HepG2 (cell line): ENCODE measurements around the gene PTH2. TPM values are rescaled to one million over a fixed set of nuclear protein-coding genes. Genes with fewer than 3 reads are reported as not detected.

Experiments used
- ATAC-seq: fragments of 200-7000 bp; cut with Tn5 transposase; 3 replicates; pipeline ENCODE4 v1.9.1; 2020; ENCODE audit warnings: mild to moderate bottlenecking, moderate library complexity
- BruUV-seq: library from RNA; stranded (reverse); fragments of 400-500 nt; replicated peaks from 2 replicates; lab custom pipeline; 2021; lab: Mats Ljungman, UMichigan
- CTCF ChIA-PET: fragments of 300-600 bp; formaldehyde crosslinking; extraction: SDS; loops from one replicate; lab custom pipeline; 2021; ENCODE audit warnings: low total read pairs, inconsistent platforms, low intra/inter-chr PET ratio; lab: Yijun Ruan, JAX
- POLR2A ChIA-PET: fragments of 350-600 bp; sonication (Branson Sonifier 250); formaldehyde crosslinking; loops from one replicate; lab custom pipeline; 2020; ENCODE audit warnings: antibody characterized with exemption, inconsistent platforms; lab: Yijun Ruan, JAX
- DNase-seq: peaks from one replicate; pipeline ENCODE4 v3.0.0-alpha.2; 2015; ENCODE audit warnings: low spot score
- FAIRE-seq: peaks from 3 replicates; lab custom pipeline; 2011; peaks lifted over from hg19 to GRCh38; lab: Jason Lieb, UNC
- H2AFZ ChIP-seq: one replicate; pipeline ENCODE4 v1.6.1; 2011; ENCODE audit warnings: low read length, inconsistent platforms
- H3K27ac ChIP-seq: fragments of 300-600 bp; 3 replicates; pipeline ENCODE4 v1.8.0; 2011; ENCODE audit warnings: mixed run types, mild to moderate bottlenecking, mixed read lengths, low read length, inconsistent platforms; ENCODE audit not compliant: insufficient read depth; ENCODE audit errors: extremely low read length
- H3K27me3 ChIP-seq, 2 experiments: fragments of 200-600 bp in 1 of 2; 2 replicates in 1 of 2; 3 replicates in 1 of 2; pipeline versions ENCODE4 v1.6.0 to v1.8.0; 2011; ENCODE audit warnings: low read length in 2 of 2, mild to moderate bottlenecking in 2 of 2, moderate library complexity in 2 of 2, inconsistent platforms in 1 of 2; ENCODE audit not compliant: insufficient read depth in 2 of 2, control insufficient read depth in 1 of 2
- H3K36me3 ChIP-seq, 2 experiments: fragments of 200-600 bp in 1 of 2; replicated peaks in 1 of 2; 2 replicates in 1 of 2; 3 replicates in 1 of 2; pipeline versions ENCODE4 v1.5.1 to v1.8.0; 2011; ENCODE audit warnings: low read length in 2 of 2, inconsistent platforms in 1 of 2; ENCODE audit not compliant: insufficient read depth in 2 of 2, control insufficient read depth in 1 of 2
- H3K4me1 ChIP-seq: 2 replicates; pipeline ENCODE4 v1.5.1; 2012; ENCODE audit warnings: low read length, inconsistent platforms; ENCODE audit not compliant: insufficient read depth
- H3K4me2 ChIP-seq: 2 replicates; pipeline ENCODE4 v1.6.0; 2011; ENCODE audit warnings: low read depth, low read length, inconsistent platforms
- H3K4me3 ChIP-seq, 3 experiments: fragments of 200-600 bp in 1 of 3; sonication (generic), shearing (Covaris generic) in 1 of 3; replicated peaks in 1 of 3; 2 replicates each; pipeline ENCODE4 v1.5.1; 2011 to 2016; ENCODE audit warnings: low read length in 3 of 3, inconsistent platforms in 2 of 3, low read depth in 2 of 3, mild to moderate bottlenecking in 2 of 3, control low read depth in 1 of 3, mixed read lengths in 1 of 3; ENCODE audit not compliant: insufficient read depth in 1 of 3
- H3K79me2 ChIP-seq: one replicate; pipeline ENCODE4 v1.6.1; 2011; ENCODE audit warnings: low read length, inconsistent platforms; ENCODE audit not compliant: insufficient read depth
- H3K9ac ChIP-seq: 2 replicates; pipeline ENCODE4 v1.6.0; 2011; ENCODE audit warnings: mild to moderate bottlenecking, low read depth, low read length, inconsistent platforms; ENCODE audit not compliant: insufficient read depth
- H3K9me3 ChIP-seq: 2 replicates; pipeline ENCODE4 v1.5.1; 2012; ENCODE audit warnings: mild to moderate bottlenecking, low read length
- H4K20me1 ChIP-seq: 2 replicates; pipeline ENCODE4 v1.6.0; 2011; ENCODE audit warnings: inconsistent platforms, mild to moderate bottlenecking, low read length, moderate library complexity; ENCODE audit not compliant: insufficient read depth
- AGO2 ChIP-seq: fragments of 200-400 bp; formaldehyde crosslinking; optimal IDR thresholded peaks from 2 replicates; pipeline ENCODE3; 2017; ENCODE audit warnings: mild to moderate bottlenecking, low read depth, low read length, moderate library complexity
- ARID5B ChIP-seq: IDR thresholded peaks from 2 replicates; pipeline ENCODE4 v1.4.0; 2020; ENCODE audit warnings: mild to moderate bottlenecking, missing genetic modification reagents
- HMG20A ChIP-seq: IDR thresholded peaks from 2 replicates; pipeline ENCODE4 v1.6.1; 2016; ENCODE audit warnings: borderline replicate concordance
- HNF4G ChIP-seq, 2 experiments: sonication (generic) in 1 of 2; formaldehyde crosslinking in 1 of 2; IDR thresholded peaks; 2 replicates each; pipeline versions ENCODE4 v1.4.0 to v1.6.1; 2011 to 2020; ENCODE audit warnings: borderline replicate concordance in 2 of 2, low read depth in 2 of 2, mild to moderate bottlenecking in 2 of 2, low read length in 1 of 2, missing genetic modification reagents in 1 of 2, moderate library complexity in 1 of 2
- MED1 ChIP-seq: sonication (generic); formaldehyde crosslinking; IDR thresholded peaks from 2 replicates; pipeline ENCODE4 v1.4.0; 2020; ENCODE audit warnings: missing genetic modification reagents
- MYC ChIP-seq: sonication (generic); formaldehyde crosslinking; IDR thresholded peaks from 2 replicates; pipeline ENCODE4 v1.9.0; 2021; ENCODE audit warnings: missing genetic modification reagents, borderline replicate concordance
- POLR2AphosphoS5 ChIP-seq: IDR thresholded peaks from 2 replicates; pipeline ENCODE4 v1.6.1; 2012; ENCODE audit warnings: low read depth, low read length
- SAP130 ChIP-seq: IDR thresholded peaks from 2 replicates; pipeline ENCODE4 v1.6.1; 2016; ENCODE audit warnings: low read depth
- ZEB1 ChIP-seq: IDR thresholded peaks from 2 replicates; pipeline ENCODE4 v1.6.1; 2012; ENCODE audit warnings: mild to moderate bottlenecking, low read depth, inconsistent platforms; ENCODE audit not compliant: insufficient replicate concordance
- ZNF30 ChIP-seq: sonication (generic); formaldehyde crosslinking; IDR thresholded peaks from 2 replicates; pipeline ENCODE4 v1.5.0; 2020; ENCODE audit warnings: mild to moderate bottlenecking, missing genetic modification reagents
- ZNF543 ChIP-seq: sonication (generic); formaldehyde crosslinking; IDR thresholded peaks from 2 replicates; pipeline ENCODE4 v1.4.0; 2020; ENCODE audit warnings: mild to moderate bottlenecking, missing genetic modification reagents
- ZNF703 ChIP-seq: sonication (generic); formaldehyde crosslinking; IDR thresholded peaks from 2 replicates; pipeline ENCODE4 v1.5.1; 2020; ENCODE audit warnings: missing genetic modification reagents, mild to moderate bottlenecking, moderate library complexity, borderline replicate concordance
- ZZZ3 ChIP-seq: sonication (generic); formaldehyde crosslinking; IDR thresholded peaks from 2 replicates; pipeline ENCODE4 v1.4.0; 2020; ENCODE audit warnings: missing genetic modification reagents, mild to moderate bottlenecking, borderline replicate concordance
- WGBS: methylation state at CpG from one replicate; pipeline ENCODE4 v1.1.6; 2017; ENCODE audit warnings: low lambda C conversion rate; 5-methylcytosine and 5-hydroxymethylcytosine counted together
- in situ Hi-C: cut with HindIII; loops from 2 replicates; pipeline ENCODE4 v1.10.0; 2017; ENCODE audit warnings: low pct_unique_long_range_greater_than_20kb; ENCODE audit not compliant: extremely low pct_ligation_motif_present
- intact Hi-C: fragments of 100-400 bp; cut with micrococcal nuclease; formaldehyde crosslinking; loops from one replicate; pipeline ENCODE4 v1.10.0; 2022; ENCODE audit not compliant: unreplicated experiment
- polyA plus RNA-seq, 8 experiments: library from polyadenylated mRNA; depleted of rRNA in 3 of 8; stranded (reverse) in 7 of 8; unstranded in 1 of 8; fragments of >200 nt; fragmentation: Illumina TruSeq in 4 of 8; extraction: Trizol in 4 of 8; gene quantifications; 2 replicates each; pipeline versions ENCODE4 v1.2.1 to v1.2.3, GENCODE V29; 2011 to 2016; ENCODE audit warnings: low read depth in 4 of 8, missing spikeins in 1 of 8, mixed read lengths in 1 of 8; ENCODE audit not compliant: insufficient read depth in 1 of 8
- total RNA-seq, 5 experiments: library from RNA; depleted of rRNA; stranded (reverse); fragments of >200 nt; fragmentation: Illumina TruSeq; extraction: Trizol; gene quantifications; 2 replicates each; pipeline ENCODE4 v1.2.3, GENCODE V29; 2016; ENCODE audit warnings: low read depth in 1 of 5
- TF ChIP-seq, protein P1 (sequence below): IDR thresholded peaks from 2 replicates; pipeline ENCODE4 v1.6.1; 2016; ENCODE audit warnings: missing genetic modification reagents, missing compliant biosample characterization
- TF ChIP-seq, protein P2 (sequence below): sonication (generic); formaldehyde crosslinking; IDR thresholded peaks from 2 replicates; pipeline ENCODE4 v1.4.0; 2020; ENCODE audit warnings: missing genetic modification reagents, borderline replicate concordance

Gene PTH2
- total and polyA plus RNA-seq, 2 of the 13 experiments (the other 11 are each of a cell fraction or from before 2014, with no cell fraction given): not detected

- FAIRE-seq (no peak), ATAC-seq (no peak), DNase-seq (no peak)
- in situ Hi-C loops (no loop called here), intact Hi-C loops (no loop called here)
- ChIA-PET CTCF (no interaction called here), POLR2A (no interaction called here)
- no peak overlapping the region for H3K4me3 ChIP-seq
- no peaks in the 10 kb centered on the region; a peak in 1 of 5 replicates for H3K27me3 ChIP-seq
- no peaks in the 10 kb centered on the region for H3K79me2 ChIP-seq
- no peak overlapping the region for H3K9ac ChIP-seq
- no peak overlapping the region for H2AFZ ChIP-seq
- 96% methylated on average over 11 of the region's 25 CpGs for WGBS
- no peaks in the 10 kb centered on the region for H3K9me3 ChIP-seq
- H3K36me3 ChIP-seq: peaks cover 1 to 6% of the 10 kb centered on the region in 2 experiments; a peak in 2 of 5 replicates
- no peak overlapping the region for H3K4me2 ChIP-seq
- no peak overlapping the region for H3K27ac ChIP-seq
- BruUV-seq: no TSS peak
- peaks cover 13% of the 10 kb centered on the region for H3K4me1 ChIP-seq
- no peaks in the 10 kb centered on the region for H4K20me1 ChIP-seq
- TF ChIP-seq ZEB1 (no peak), MED1 (CRISPR knock-in tag) (no peak), ZZZ3 (CRISPR knock-in tag) (no peak), ZNF703 (CRISPR knock-in tag) (no peak), HNF4G (IDR thresholded peaks at IDR 0.05; ENCODE audit: borderline replicate concordance, low read depth, low read length) (no peak), HNF4G (CRISPR knock-in tag; IDR thresholded peaks at IDR 0.05; ENCODE audit: borderline replicate concordance, low read depth) (no peak), ZNF543 (CRISPR knock-in tag) (no peak), AGO2 (peak; percentile 33), ZNF30 (no peak), HMG20A (no peak), ARID5B (CRISPR knock-in tag) (no peak), MYC (CRISPR knock-in tag) (no peak), SAP130 (no peak), POLR2AphosphoS5 (no peak)
- TF ChIP-seq, protein P1, sequence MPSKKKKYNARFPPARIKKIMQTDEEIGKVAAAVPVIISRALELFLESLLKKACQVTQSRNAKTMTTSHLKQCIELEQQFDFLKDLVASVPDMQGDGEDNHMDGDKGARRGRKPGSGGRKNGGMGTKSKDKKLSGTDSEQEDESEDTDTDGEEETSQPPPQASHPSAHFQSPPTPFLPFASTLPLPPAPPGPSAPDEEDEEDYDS (CRISPR knock-in tag): no peak
- TF ChIP-seq, protein P2, sequence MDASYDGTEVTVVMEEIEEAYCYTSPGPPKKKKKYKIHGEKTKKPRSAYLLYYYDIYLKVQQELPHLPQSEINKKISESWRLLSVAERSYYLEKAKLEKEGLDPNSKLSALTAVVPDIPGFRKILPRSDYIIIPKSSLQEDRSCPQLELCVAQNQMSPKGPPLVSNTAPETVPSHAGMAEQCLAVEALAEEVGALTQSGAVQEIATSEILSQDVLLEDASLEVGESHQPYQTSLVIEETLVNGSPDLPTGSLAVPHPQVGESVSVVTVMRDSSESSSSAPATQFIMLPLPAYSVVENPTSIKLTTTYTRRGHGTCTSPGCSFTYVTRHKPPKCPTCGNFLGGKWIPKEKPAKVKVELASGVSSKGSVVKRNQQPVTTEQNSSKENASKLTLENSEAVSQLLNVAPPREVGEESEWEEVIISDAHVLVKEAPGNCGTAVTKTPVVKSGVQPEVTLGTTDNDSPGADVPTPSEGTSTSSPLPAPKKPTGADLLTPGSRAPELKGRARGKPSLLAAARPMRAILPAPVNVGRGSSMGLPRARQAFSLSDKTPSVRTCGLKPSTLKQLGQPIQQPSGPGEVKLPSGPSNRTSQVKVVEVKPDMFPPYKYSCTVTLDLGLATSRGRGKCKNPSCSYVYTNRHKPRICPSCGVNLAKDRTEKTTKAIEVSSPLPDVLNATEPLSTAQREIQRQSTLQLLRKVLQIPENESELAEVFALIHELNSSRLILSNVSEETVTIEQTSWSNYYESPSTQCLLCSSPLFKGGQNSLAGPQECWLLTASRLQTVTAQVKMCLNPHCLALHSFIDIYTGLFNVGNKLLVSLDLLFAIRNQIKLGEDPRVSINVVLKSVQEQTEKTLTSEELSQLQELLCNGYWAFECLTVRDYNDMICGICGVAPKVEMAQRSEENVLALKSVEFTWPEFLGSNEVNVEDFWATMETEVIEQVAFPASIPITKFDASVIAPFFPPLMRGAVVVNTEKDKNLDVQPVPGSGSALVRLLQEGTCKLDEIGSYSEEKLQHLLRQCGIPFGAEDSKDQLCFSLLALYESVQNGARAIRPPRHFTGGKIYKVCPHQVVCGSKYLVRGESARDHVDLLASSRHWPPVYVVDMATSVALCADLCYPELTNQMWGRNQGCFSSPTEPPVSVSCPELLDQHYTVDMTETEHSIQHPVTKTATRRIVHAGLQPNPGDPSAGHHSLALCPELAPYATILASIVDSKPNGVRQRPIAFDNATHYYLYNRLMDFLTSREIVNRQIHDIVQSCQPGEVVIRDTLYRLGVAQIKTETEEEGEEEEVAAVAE: no peak
Observed at GRCh38 chr19:49469828-49470614, 46.8 kb upstream of the PTH2 start.
